ENCODE measurements around the gene PLCD4.

PLCD4 gene

DNA sequence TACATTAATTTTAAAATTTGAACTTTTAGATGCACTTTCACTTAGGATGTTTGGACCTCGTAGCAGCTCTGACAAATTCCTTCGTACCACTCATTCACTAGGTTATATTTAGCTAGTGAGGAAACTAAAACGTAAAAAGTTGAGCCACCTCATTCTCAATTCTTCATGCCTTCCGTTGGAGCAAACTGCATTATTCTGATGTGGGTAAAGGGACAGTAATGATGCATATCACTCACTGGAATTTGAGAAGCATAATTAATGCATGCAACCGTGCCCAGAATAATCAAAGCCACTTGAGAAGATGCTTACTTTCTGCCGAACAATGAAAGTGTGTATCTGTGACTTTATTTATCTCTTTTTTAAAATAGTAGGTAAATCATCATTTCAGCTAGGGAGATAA is 36.8 kb upstream of the PLCD4 start:
- Histone ChIP-seq H3K4me2 (ENCODE audit: low read length) (peak overlapping the region; percentile 94), H3F3A (ENCODE audit: insufficient read depth, low read length) (no peaks in the 10 kb centered on the region), H3K9me3 (ENCODE audit: low read length) (no peaks in the 10 kb centered on the region), H3K4me3 (ENCODE audit: low read depth, low read length, poor library complexity, severe bottlenecking) (peak overlapping the region; percentile 90), H3K27ac (ENCODE audit: low read depth, low read length, poor library complexity, severe bottlenecking) (no peak overlapping the region), H4K20me1 (ENCODE audit: insufficient read depth, low read length) (no peaks in the 10 kb centered on the region), H3K36me3 (ENCODE audit: insufficient read depth, low read length) (peaks cover 37% of the 10 kb centered on the region), H3K79me2 (ENCODE audit: insufficient read depth, low read length) (peaks cover 92% of the 10 kb centered on the region), H3K9me2 (ENCODE audit: low read depth, low read length) (no peaks in the 10 kb centered on the region), H3K27me3 (ENCODE audit: insufficient read depth, low read length) (no peaks in the 10 kb centered on the region), H2AFZ (ENCODE audit: low read length) (no peak overlapping the region), H3K4me1 (ENCODE audit: insufficient read depth, low read length, severe bottlenecking) (peaks cover 36% of the 10 kb centered on the region), H3K9ac (ENCODE audit: low read length) (peak overlapping the region; percentile 95)
- TF ChIP-seq, protein P1, sequence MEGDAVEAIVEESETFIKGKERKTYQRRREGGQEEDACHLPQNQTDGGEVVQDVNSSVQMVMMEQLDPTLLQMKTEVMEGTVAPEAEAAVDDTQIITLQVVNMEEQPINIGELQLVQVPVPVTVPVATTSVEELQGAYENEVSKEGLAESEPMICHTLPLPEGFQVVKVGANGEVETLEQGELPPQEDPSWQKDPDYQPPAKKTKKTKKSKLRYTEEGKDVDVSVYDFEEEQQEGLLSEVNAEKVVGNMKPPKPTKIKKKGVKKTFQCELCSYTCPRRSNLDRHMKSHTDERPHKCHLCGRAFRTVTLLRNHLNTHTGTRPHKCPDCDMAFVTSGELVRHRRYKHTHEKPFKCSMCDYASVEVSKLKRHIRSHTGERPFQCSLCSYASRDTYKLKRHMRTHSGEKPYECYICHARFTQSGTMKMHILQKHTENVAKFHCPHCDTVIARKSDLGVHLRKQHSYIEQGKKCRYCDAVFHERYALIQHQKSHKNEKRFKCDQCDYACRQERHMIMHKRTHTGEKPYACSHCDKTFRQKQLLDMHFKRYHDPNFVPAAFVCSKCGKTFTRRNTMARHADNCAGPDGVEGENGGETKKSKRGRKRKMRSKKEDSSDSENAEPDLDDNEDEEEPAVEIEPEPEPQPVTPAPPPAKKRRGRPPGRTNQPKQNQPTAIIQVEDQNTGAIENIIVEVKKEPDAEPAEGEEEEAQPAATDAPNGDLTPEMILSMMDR (IDR thresholded peaks at IDR 0.05; ENCODE audit: low read length), result no peak
- TF ChIP-seq EZH2 (IDR thresholded peaks at IDR 0.05; ENCODE audit: borderline replicate concordance, low read length), result no peak

DNA sequence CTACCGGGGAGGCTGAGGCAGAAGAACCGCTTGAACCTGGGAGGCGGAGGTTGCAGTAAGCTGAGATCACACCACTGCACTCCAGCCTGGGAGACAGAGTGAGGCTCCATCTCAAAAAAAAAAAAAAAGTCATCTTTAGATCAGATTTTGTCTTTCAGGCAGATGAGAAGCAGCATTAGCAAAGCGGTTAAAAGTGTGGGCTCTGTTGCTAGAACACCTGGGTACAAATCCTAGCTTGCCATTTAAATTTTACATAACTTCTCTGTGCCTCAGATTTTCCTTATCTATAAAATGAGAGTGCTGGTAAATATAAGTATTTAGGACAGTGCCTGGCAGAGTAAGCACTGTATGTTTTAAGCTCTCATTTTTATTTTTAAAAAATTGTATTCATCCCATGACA is 30.8 kb upstream of the PLCD4 start:
- Histone ChIP-seq H3K9me3 (ENCODE audit: low read length) (no peaks in the 10 kb centered on the region), H3K4me2 (ENCODE audit: low read length) (no peak overlapping the region), H3K36me3 (ENCODE audit: insufficient read depth, low read length) (peaks cover 58% of the 10 kb centered on the region), H3K9ac (ENCODE audit: low read length) (no peak overlapping the region), H3K79me2 (ENCODE audit: insufficient read depth, low read length) (peaks cover 75% of the 10 kb centered on the region), H3K27ac (ENCODE audit: low read depth, low read length, poor library complexity, severe bottlenecking) (no peak overlapping the region), H3K9me2 (ENCODE audit: low read depth, low read length) (no peaks in the 10 kb centered on the region), H3K4me1 (ENCODE audit: insufficient read depth, low read length, severe bottlenecking) (no peaks in the 10 kb centered on the region), H3K4me3 (ENCODE audit: low read depth, low read length, poor library complexity, severe bottlenecking) (no peak overlapping the region), H3K27me3 (ENCODE audit: insufficient read depth, low read length) (no peaks in the 10 kb centered on the region), H3F3A (ENCODE audit: insufficient read depth, low read length) (no peaks in the 10 kb centered on the region), H2AFZ (ENCODE audit: low read length) (no peak overlapping the region), H4K20me1 (ENCODE audit: insufficient read depth, low read length) (no peaks in the 10 kb centered on the region; the same call in 1 of the 2 replicates)
- no peak for TF ChIP-seq EZH2 (IDR thresholded peaks at IDR 0.05; ENCODE audit: borderline replicate concordance, low read length)
- TF ChIP-seq, protein P1 (IDR thresholded peaks at IDR 0.05; ENCODE audit: low read length), result no peak

DNA sequence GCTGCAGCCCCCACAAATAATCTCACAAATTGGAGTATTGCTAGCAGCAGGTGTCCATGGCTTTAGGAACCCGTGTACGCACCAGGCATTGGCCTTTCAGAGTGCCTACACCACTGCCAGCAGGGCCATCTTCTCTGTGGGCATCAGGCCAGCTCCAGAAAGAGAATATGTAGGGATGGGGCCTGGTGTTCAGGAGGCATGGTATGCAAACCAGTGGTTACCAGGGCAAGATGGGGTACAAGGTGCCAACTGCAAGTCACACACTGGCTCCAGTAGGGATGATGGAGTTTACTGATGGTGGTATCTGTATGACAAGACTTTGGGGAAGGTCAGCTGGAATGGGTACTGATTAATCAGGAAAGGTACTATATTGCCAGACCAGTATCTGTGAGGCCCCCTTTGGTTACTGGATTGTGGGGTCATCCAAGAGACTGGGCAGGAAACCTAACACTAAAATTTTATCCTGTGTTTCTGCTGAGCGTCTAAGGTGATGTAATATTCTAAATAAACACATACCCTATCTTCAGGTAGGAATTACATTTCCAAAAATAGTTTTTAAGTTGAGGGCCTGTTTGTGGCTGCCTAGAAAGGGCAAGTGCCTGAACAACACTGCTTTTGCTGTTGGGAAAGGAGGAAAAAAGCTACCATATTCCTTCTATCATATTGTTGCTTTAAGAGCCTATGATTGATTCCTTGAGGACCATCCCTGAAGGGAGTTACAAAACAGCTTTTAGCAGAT is 30.0 kb upstream of the PLCD4 start:
- no peak overlapping the region for H3K4me3 ChIP-seq (ENCODE audit: low read depth, low read length, poor library complexity, severe bottlenecking)

More for the DNA sequence above, 30.0 kb upstream of the PLCD4 start:
- no peaks in the 10 kb centered on the region for H3K9me2 ChIP-seq (ENCODE audit: low read depth, low read length)
- H3K79me2 ChIP-seq (ENCODE audit: insufficient read depth, low read length), result peaks cover 67% of the 10 kb centered on the region
- H3K9ac ChIP-seq (ENCODE audit: low read length), result no peak overlapping the region
- no peaks in the 10 kb centered on the region for H3F3A ChIP-seq (ENCODE audit: insufficient read depth, low read length)
- H3K4me2 ChIP-seq (ENCODE audit: low read length), result no peak overlapping the region
- peaks cover 59% of the 10 kb centered on the region for H3K36me3 ChIP-seq (ENCODE audit: insufficient read depth, low read length)
- H4K20me1 ChIP-seq (ENCODE audit: insufficient read depth, low read length), result no peaks in the 10 kb centered on the region; the same call in 1 of the 2 replicates
- H3K27me3 ChIP-seq (ENCODE audit: insufficient read depth, low read length), result no peaks in the 10 kb centered on the region
- H3K4me1 ChIP-seq (ENCODE audit: insufficient read depth, low read length, severe bottlenecking), result no peaks in the 10 kb centered on the region
- H3K27ac ChIP-seq (ENCODE audit: low read depth, low read length, poor library complexity, severe bottlenecking), result no peak overlapping the region
- no peak for TF ChIP-seq EZH2 (IDR thresholded peaks at IDR 0.05; ENCODE audit: borderline replicate concordance, low read length)
- TF ChIP-seq, protein P1 (IDR thresholded peaks at IDR 0.05; ENCODE audit: low read length), result no peak
- H3K9me3 ChIP-seq (ENCODE audit: low read length), result no peaks in the 10 kb centered on the region
- no peak overlapping the region for H2AFZ ChIP-seq (ENCODE audit: low read length)
